Hepatocyte (in vitro differentiated cells): ENCODE data around the gene ZNF117.

Experiments
- EZH2 ChIP-seq: fragments of 200-600 bp; sonication (generic); IDR thresholded peaks from 2 replicates; pipeline ENCODE4 v1.6.1; 2016; ENCODE audit warnings: antibody characterized with exemption, mild to moderate bottlenecking, borderline replicate concordance
- EZH2phosphoT487 ChIP-seq: fragments of 200-600 bp; sonication (generic); IDR thresholded peaks from one replicate; pipeline ENCODE4 v1.6.1; 2018; ENCODE audit warnings: antibody characterized with exemption, mild to moderate bottlenecking, low read depth, moderate library complexity; ENCODE audit not compliant: unreplicated experiment, severe bottlenecking
- TF ChIP-seq, protein P1 (sequence below): fragments of 200-600 bp; sonication (generic); IDR thresholded peaks from 2 replicates; pipeline ENCODE4 v1.5.1; 2016; ENCODE audit warnings: antibody characterized with exemption, mild to moderate bottlenecking; ENCODE audit not compliant: poor library complexity

- TF ChIP-seq, protein P1, sequence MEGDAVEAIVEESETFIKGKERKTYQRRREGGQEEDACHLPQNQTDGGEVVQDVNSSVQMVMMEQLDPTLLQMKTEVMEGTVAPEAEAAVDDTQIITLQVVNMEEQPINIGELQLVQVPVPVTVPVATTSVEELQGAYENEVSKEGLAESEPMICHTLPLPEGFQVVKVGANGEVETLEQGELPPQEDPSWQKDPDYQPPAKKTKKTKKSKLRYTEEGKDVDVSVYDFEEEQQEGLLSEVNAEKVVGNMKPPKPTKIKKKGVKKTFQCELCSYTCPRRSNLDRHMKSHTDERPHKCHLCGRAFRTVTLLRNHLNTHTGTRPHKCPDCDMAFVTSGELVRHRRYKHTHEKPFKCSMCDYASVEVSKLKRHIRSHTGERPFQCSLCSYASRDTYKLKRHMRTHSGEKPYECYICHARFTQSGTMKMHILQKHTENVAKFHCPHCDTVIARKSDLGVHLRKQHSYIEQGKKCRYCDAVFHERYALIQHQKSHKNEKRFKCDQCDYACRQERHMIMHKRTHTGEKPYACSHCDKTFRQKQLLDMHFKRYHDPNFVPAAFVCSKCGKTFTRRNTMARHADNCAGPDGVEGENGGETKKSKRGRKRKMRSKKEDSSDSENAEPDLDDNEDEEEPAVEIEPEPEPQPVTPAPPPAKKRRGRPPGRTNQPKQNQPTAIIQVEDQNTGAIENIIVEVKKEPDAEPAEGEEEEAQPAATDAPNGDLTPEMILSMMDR, result no peak
- no peak for TF ChIP-seq EZH2phosphoT487
- peak; percentile 38 for TF ChIP-seq EZH2
These were observed 43.4 kb downstream of the ZNF117 start for GRCh38 chr7:64947252-64948000.
